8988T (cell line): Measurements from ENCODE around the gene SORCS3.
"Not testable (repeated sequence)": the region's sequence is repeated elsewhere in the genome, so short reads cannot be mapped to it uniquely, and the experiment has no call there.

Source experiments
- DNase-seq: peaks from one replicate; pipeline ENCODE4 v3.0.0; 2011

SORCS3 gene

DNA sequence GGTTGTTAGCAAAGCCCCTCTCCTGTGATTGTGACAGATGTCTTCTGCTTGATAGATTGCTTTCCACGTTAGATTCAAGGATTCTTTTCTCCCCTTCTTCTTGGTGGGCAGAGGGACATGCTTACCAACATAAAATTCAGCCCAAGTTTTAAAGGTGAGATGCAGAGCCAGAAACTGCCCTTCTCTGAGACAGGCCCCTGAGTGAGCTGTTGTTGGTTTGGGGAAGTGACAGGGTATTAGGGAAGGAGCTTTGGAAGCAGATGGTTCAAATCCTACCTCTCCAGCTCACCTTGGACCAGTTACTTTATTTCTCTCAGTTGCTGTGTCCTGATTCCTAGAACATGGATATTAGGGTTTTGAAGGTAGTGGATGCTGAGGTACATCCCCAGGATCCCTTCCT lies 53.0 kb downstream of the SORCS3 start:
- DNase-seq = no peak

DNA sequence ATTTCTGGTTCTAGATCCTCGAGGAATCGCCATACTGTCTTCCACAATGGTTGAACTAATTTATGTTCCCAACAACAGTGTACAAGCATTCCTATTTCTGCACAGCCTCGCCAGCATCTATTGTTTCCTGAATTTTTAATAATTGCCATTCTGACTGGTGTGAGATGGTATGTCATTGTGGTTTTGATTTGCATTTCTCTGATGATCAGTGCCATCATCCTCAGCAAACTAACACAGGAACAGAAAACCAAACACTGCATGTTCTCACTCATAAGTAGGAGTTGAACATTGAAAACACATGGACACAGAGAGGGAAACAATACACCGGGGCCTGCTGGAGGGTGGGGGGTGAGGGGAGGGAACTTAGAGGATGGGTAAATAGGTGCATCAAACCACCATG lies 62.2 kb downstream of the SORCS3 start:
- DNase-seq = not testable (repeated sequence)

DNA sequence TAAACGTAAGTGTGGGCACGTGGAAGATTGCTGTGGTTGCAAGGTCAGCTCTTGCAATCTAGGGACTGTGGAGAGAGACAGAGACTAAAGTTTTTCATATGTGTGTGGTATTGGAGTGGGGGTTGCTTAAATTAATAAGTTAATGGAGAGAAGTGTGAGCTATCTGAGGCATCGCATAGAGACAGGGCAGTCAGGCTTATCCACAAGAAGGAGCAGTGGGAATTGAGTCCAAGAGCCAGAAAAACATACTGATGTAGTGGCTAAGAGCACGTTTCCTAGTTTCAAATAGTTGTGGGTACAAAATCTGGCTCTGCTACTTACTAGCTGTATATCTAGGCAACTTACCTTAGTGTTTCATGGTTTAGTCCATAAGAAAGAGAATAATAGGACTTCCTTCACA lies 65.8 kb downstream of the SORCS3 start:
- DNase-seq = no peak

DNA sequence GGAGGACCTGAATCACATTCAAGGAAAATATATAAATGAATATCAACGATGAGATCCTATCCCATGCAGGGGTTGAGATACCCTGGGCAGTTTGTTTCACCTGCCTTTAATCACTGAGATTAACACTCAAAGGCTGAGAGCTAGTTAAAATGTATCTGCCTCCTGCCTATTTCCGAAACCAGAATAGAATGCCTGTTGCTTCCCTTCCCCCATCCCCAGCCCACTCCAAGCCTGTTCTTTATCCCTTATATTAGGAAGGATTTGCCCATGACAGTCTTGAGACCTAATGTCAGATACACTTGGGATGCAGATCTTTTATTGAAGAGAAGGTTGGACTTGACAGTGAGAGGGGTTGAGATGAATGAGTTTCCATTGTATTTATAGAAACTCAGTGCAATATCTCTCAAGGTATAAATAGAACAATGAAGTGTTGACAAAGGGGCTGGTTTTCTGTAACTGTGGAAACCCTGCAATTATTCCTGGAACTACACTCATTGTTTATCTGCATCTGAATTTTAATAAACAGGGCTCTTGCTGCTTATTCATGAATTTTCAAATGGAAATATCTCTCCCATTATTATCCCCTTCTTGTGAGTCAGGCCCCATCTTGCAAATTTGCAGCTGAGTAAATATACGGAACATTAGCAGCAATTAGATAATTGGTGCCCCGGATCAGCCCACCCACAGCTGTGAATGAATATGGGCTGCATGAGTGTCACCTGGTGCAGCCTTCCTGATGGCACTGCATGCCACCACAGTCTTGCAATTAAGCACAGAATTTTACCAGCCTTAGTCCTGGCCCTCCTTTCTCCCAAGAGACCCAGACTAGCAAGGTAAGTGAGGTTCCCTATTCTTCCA lies 66.7 kb downstream of the SORCS3 start:
- no peak for DNase-seq

DNA sequence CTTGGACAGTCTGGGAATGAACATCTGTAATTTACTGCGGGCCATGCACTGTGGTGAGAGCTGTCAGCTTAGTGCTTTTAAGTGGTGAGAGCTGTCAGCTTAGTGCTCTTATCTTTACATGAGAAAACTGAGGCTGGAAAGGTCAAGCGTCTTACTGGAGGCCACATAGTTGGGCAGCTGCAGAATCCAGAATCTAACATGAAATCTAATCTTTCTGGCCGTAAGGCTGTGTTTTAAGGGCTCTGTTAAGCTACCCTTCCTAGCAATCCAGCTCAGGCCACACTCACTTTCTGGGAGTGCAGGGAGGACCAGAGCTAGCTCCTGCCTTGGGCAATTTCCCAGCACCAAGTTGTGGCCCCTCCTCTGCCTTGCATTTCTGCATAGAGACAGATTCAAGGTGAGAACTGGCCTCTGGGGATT lies 70.2 kb downstream of the SORCS3 start:
- DNase-seq = no peak

DNA sequence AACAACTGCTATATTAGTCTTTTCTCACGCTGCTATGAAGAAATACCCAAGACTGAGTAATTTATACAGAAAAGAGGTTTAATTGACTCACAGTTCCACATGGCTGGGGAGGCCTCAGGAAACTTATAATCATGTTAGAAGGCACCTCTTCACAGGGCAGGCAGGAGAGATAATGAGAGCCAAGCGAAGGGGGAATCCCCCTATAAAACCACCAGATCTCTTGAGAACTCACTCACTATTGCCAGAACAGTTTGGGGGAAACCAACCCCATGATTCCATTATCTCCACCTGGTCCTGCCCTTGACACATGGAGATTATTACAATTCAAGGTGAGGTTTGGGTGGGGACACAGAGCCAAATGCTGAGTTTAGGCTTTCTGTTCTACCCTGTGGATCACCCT lies 89.5 kb downstream of the SORCS3 start:
- DNase-seq = not testable (repeated sequence)

DNA sequence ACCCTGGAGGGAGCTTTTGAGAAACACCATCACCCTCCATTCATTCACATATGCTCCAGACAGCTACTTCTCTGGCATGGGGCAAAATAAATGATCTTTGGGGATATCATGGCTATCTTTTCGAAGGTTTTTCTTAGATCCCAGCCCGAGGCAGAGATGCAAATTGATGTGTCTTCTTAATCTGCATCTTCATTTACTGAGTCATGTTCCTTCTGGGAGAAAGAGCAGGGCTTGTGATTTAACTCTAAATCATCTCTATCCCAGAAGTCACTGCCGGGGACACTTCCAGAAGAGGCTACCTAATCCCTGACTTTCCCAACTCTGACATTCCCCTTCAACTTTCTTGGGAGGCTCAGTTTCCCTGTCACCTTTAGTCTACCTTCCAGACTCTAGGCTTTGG lies 90.1 kb downstream of the SORCS3 start:
- DNase-seq = no peak

DNA sequence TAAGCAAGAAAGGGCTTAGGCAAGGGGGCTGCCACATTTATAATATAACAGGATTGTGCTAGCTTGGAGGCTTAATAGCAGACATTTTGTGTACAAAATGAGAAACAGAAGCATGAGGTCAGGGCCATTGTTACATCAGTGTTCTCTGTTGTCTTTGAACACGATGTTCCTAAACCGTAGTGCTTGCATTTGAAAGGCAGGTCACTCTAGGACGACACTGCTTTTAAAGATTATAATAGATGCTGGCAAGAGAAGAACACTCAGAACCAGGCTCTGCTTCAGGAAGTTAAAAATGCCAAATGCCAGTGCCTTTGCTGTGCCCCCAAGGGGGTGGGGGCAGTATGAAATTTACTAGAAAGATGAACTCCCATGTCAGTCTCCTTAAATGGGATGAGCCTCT lies 91.1 kb downstream of the SORCS3 start:
- no peak for DNase-seq

DNA sequence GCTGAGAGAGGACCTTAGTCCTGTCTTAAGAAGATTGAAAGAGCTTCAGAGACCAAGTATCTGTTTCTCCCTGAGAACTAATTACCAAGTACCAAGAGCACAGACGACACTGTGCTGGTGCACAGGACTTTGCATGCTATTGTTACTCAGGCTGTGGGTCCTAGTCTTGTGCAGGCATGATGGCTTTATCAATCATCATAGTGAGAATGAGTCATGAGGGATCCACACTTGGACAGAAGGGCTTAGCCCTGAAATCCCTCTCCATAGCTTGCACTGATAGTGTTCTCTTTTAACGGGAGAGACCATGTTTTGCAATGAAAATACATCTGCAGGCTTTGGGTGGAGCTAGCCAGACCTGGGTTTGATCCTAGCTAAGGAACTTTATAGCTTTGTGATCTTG lies 93.3 kb downstream of the SORCS3 start:
- no peak for DNase-seq

DNA sequence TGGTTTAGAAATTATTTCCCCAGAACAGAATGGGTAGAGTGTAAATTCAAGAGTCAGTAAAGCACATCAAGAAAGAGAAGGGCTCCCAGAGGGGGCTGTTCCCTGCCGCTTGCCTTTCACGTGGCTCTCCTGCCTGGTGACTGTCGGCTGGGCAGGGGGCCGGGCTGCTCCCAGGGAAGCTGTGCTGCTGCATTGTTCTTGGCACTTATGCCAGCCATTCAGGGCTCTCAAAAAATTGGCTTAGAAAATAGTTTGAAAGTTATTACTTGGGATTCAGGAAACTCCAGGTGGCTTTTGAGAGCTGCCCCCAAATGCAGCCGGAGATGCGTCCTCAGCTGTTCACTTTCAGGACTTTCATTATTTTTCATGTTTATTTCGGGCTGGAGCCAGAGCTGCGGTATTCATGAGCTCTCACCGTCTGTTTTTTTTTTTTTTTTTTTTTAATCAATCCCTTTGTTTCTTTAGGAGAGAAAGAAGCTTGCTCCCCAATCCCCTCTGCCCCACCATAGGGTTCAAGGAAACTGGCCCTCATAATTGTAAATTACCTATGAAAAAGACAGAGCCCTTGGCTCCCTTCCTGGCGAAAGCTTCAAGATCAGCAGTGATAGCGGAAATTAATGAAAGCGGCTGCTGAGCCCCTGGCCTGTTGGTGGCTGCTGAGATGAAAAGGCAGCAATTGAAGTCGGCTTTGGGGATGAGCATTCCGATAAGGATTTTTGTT lies 94.1 kb downstream of the SORCS3 start:
- DNase-seq = no peak

DNA sequence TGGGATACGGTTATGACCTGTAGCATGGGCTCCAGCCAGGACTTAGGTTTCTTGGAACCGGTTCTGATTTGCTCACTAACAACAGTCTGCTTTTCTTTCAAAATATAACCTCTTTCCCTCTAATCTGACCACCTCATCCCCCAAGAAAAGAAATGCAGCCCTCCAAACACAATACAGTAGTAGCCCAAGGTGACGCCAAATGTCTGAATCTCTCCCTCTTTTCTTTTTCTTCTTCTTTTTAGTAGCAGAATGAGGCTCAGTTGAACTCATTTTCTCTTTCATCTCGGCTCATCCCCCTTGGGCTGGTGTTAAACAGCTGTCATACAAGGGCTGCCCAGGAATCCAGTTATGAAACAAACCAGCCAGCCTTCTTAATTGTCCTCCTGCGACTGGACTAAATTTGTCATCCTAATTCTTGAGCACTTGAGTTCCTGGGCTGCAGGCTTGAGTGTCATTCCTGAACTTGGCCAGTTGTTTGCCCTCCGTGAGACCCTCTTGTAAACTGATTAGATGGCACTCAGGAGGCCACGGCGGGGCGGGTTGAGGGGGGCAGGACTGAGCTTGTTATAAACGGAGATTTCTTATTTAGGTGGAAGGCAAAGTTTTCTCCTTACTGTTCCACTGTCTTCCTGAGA lies 94.8 kb downstream of the SORCS3 start:
- DNase-seq = no peak

DNA sequence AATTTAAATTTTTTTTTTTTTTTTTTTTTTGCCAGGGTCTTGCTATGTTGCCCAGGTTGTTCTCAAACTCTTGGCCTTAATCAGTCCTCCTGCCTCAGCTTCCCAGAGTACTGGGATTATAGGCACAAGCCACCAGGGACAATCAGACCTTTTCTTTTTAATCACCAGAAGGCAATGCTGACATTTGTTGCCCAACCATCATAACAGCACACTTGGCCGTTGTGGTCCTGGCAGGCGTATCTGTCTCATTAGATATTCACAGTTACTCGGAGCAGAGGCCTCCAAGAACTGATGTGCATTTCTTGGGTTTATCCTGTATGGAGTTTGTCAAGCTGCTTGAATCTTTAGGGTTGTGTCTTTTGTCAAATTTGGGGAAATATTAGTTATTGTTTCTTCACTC lies 100.0 kb downstream of the SORCS3 start:
- DNase-seq = no peak

DNA sequence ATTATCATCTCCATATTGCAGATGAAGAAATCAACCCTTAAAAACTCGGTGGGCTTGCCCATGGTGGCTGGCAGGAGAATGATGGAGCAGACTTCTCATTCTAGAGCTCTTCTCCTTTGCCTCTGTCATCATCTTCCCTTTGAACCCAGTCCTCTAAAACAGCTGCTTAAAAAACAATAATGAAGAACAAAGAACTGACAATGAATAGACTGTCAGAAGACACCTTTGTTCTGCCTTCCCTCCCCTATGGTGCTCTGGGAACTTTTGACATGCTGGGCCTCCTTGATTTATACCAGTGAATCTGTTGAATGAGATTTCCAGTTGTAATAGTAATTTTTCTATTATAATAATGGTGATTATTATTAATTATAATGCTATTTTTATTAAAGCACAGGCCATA lies 103.0 kb downstream of the SORCS3 start:
- no peak for DNase-seq

DNA sequence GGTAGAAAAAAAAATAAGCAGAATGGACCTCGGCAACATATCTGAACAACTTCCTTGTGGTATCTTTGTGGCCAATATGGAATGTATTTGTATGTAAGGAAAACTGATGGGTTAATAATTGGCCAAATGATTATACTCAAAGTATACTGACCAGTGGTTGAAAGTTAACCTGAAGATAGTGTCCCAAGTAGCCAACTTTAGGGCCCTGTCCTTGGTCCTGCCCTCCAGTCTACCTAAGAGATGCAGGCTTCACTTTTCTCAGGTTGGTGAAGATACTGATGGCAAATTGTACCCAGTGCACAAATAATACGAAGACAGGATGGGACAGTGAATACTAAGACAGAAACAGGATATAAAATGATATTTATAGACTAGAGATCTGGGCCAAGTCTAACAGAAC lies 109.2 kb downstream of the SORCS3 start:
- DNase-seq = no peak

DNA sequence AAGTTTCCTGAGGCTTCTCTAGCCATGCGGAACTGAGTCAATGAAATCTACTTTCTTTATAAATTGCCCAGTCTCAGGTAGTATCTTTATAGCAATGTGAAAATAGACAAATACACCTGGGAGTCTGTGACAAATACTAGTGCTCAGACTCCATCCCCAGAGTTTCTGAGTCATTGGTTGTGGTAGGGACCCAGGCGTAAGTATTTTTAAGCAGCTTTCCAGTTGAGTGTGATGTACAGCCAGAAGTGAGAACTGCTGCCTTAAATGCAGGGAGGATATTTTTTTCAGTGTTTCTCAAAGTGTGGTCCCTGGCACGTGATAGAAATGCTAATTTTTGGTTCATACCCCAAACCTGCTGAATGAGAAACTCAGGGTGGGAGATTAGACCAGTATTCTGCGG lies 121.7 kb downstream of the SORCS3 start:
- DNase-seq = no peak

DNA sequence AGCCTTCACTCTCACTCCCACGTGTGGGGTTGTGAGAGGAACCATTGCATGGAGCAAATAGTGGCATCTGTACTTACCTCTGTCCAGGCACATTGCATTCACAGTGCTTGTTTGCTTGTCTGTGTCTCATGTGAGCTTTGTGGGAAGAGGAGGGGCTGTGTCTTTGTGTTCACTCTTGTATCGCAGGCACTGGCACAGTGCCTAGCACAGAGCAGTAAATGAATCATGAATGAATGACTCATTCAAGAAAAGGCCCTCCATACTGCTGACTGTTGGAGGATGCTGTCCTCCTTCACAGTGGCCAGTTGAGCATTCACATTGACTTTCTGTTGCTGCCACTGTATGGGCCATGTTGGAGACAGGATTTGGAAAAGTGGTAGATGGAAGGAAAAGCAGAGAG lies 125.3 kb downstream of the SORCS3 start:
- no peak for DNase-seq

DNA sequence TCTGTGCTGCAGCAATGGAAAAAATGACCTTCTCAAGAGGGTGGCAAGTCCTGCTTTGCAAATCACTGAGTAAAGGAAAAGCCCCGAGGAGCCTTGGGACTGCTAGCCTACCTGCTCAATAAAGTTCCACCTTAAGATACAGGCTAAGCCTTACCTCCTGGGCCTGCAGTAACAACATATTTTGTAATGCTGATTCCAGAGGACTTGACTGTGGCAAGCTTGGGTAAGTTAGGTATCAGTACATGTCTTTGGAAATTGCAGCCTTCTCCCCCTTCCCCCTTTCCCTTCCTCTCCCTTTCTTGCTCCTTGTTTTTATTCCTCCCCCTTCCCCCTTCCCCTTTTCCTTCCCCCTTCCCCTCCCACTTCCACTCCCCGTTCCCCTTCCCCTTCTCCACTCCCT lies 126.2 kb downstream of the SORCS3 start:
- DNase-seq = no peak

DNA sequence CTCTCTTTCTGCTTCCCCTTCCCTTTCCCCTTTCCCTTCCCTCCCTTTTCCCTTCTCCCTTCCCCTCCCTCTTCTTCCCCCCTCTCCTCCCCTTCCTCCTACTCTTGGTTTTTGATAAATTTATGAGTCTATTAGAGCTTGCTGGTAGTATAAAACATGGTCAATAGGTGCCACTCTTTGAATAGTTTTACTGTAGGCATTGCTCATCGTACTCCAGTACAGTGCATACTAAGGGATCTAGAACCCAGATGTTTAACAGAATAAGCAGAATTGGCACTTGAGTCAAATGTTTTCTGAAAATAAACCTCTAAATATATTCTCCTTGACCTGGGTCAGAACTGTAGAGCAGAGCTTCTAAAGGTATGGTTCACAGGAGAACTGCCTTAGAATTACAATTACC lies 126.7 kb downstream of the SORCS3 start:
- DNase-seq = no peak

DNA sequence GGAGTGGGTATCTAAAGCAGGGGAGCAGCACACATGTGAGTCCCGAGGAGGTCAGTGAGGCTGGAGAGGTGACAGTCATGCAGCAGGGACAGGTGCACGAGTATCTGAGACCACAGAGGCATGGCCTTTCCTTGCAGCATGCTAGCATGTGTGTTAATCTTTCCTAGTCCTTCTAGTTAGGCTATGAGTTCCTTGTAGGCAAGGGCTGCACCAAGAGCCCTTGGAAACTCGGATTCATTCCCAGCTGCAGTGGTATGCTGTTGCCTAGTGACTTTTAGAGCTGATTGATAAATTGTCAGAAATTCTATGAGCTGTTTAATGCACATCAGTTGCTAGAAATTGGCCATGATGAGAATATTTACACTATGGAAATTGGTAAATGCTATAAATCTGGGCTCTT lies 132.0 kb downstream of the SORCS3 start:
- no peak for DNase-seq

DNA sequence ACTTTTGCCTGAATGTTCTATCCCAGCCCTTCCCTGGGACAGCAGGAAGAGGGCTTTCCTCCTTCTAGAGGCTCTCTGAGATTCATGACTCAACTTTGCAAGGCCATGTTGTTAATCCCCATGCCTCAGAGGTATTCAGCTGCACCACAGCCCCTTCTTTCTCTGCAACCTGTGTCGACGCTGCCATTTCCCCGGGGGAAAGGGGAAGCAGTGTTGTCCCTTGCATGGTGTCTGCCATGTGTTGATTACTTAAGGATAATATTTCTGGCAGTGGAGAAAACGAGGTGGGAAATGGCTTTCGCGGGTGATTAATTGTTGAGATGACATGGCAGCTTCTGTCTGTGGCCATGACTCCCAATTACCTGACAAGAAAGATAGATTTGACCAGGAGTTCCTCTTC lies 133.1 kb downstream of the SORCS3 start:
- DNase-seq = no peak

DNA sequence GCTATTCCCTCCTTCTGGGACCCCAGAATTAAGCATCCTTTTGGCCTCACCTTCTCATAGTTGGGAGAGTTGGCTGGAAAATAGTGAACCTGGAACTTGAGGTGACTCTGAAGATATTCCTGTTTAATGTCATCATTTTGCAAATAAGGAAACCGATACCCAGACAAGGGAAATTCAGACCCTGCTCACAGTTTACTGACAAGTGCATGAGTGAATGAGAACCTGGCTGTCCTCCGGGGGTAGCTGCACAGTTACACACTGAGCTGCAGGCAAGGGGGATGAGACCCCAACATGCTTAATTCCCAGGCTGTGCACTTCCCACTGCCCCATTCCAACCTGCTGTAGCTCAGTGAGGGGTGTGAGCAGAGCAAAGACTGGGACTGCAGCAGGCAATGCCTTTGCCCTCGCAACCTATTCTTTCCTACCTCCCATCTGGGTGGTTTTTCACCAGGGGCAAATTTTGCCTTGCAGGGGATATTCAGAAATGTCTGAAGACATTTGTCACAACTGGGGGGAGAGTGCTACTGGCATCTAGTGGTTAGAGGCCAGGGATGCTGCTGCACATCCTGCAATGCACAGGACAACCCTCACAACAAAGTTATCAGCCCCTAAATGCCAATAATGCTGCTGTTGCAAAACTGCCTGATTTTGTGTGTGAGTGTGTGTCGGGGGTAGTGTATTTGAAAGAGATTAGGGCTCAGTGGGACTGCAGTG lies 136.2 kb downstream of the SORCS3 start:
- no peak for DNase-seq

DNA sequence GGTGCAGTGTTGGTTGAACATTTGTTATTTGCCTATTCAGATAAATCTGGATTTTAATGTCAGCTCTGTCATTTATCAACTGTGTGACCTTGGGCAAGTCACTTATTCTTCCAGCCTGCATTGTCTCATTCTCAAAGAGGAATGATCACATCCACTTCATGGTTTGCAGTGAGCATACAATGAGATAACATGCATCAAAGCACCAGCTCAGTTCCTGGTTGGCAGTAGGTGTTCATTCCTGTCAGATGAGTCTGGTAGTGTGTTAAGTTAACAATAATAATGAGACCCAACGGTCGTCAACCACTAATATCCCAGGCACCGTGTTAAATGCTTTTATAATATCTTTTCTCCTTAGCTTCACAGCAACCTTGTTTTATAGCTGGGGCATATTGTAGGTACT lies 137.3 kb downstream of the SORCS3 start:
- DNase-seq = no peak

DNA sequence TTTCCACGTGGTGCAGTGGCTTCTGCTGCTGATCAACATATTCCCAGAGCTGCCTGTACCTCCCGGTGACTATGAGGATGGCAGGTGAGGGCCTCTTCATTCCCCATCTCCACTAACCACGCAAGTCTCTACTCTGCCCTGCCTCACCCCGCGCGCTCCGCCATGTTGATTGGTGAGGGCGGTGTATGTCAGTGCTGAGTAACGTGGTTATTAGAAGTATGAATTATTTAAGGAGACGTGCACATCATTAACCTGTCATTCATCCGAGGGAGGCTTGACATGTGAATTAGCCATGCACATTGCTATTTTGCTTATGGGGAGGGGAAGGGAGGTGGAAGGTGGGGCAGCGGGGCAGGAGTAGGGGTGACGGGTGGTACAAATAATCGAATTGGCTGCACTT lies 138.6 kb downstream of the SORCS3 start:
- DNase-seq = no peak
